ENCODE results near the gene SLC46A1.

GRCh38 chr17:28390984-28391383 lies 15.0 kb downstream of the SLC46A1 start:
- TF ChIP-seq, protein P1, sequence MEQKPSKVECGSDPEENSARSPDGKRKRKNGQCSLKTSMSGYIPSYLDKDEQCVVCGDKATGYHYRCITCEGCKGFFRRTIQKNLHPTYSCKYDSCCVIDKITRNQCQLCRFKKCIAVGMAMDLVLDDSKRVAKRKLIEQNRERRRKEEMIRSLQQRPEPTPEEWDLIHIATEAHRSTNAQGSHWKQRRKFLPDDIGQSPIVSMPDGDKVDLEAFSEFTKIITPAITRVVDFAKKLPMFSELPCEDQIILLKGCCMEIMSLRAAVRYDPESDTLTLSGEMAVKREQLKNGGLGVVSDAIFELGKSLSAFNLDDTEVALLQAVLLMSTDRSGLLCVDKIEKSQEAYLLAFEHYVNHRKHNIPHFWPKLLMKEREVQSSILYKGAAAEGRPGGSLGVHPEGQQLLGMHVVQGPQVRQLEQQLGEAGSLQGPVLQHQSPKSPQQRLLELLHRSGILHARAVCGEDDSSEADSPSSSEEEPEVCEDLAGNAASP (IDR thresholded peaks at IDR 0.05), result no peak
- TF ChIP-seq JUN (IDR thresholded peaks at IDR 0.05; ENCODE audit: borderline replicate concordance, low read depth, low read length) (no peak), JUN (CRISPR knock-in tag; IDR thresholded peaks at IDR 0.05; ENCODE audit: borderline replicate concordance) (no peak), TARDBP (IDR thresholded peaks at IDR 0.05) (no peak)
- TF ChIP-seq, protein P2, sequence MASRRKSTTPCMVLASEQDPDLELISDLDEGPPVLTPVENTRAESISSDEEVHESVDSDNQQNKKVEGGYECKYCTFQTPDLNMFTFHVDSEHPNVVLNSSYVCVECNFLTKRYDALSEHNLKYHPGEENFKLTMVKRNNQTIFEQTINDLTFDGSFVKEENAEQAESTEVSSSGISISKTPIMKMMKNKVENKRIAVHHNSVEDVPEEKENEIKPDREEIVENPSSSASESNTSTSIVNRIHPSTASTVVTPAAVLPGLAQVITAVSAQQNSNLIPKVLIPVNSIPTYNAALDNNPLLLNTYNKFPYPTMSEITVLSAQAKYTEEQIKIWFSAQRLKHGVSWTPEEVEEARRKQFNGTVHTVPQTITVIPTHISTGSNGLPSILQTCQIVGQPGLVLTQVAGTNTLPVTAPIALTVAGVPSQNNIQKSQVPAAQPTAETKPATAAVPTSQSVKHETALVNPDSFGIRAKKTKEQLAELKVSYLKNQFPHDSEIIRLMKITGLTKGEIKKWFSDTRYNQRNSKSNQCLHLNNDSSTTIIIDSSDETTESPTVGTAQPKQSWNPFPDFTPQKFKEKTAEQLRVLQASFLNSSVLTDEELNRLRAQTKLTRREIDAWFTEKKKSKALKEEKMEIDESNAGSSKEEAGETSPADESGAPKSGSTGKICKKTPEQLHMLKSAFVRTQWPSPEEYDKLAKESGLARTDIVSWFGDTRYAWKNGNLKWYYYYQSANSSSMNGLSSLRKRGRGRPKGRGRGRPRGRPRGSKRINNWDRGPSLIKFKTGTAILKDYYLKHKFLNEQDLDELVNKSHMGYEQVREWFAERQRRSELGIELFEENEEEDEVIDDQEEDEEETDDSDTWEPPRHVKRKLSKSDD (conservative IDR thresholded peaks at IDR 0.05; ENCODE audit: low read length), result no peak

All from K562 (cell line).